HCT116 (cell line): Measurements from ENCODE around the gene SLC6A18. TPM values are rescaled to one million over a fixed set of nuclear protein-coding genes. Genes with fewer than 3 reads are reported as not detected.

ENCODE experiments used
- ATAC-seq: fragments of 200-7000 bp; cut with Tn5 transposase; 2 replicates; pipeline ENCODE4 v1.9.1; 2020; ENCODE audit warnings: mild to moderate bottlenecking, moderate library complexity
- BruUV-seq: library from RNA; stranded (reverse); fragments of 400-500 nt; replicated peaks from 2 replicates; lab custom pipeline; 2021; lab: Mats Ljungman, UMichigan
- CTCF ChIA-PET: fragments of 300-600 bp; sonication (Branson Sonifier 250); formaldehyde crosslinking; loops from one replicate; lab custom pipeline; 2021; ENCODE audit warnings: antibody characterized with exemption; lab: Charles Lee
- POLR2A ChIA-PET: fragments of 300-600, 350-600 bp; sonication (Branson Sonifier 250); formaldehyde crosslinking; loops from one replicate; lab custom pipeline; 2021; ENCODE audit warnings: antibody characterized with exemption; lab: Charles Lee
- RAD21 ChIA-PET, 2 experiments: fragments of 300-600 bp; sonication (Branson Sonifier 250); formaldehyde crosslinking; loops; one replicate each; lab custom pipeline; 2023; ENCODE audit warnings: low total read pairs in 2 of 2; ENCODE audit not compliant: uncharacterized antibody in 2 of 2, unreplicated experiment in 2 of 2, low non-redundant PET in 1 of 2; lab: Charles Lee
- DNase-seq: peaks from one replicate; pipeline ENCODE4 v3.0.0-alpha.2; 2010; ENCODE audit warnings: low read depth, low spot score
- H2AFZ ChIP-seq: fragments of 200-600 bp; shearing (Covaris generic), sonication (generic); 2 replicates; pipeline ENCODE4 v1.6.1; 2017; ENCODE audit warnings: low read depth, mixed run types, mixed read lengths, antibody characterized with exemption, low read length; ENCODE audit not compliant: poor library complexity, severe bottlenecking
- H3K27ac ChIP-seq: 2 replicates; pipeline ENCODE4 v1.5.1; 2012; ENCODE audit warnings: low read depth, low read length
- H3K27me3 ChIP-seq: fragments of 200-600 bp; sonication (generic); 2 replicates; pipeline ENCODE4 v1.6.1; 2016; ENCODE audit warnings: mixed run types, low read length, mixed read lengths; ENCODE audit not compliant: insufficient read depth
- H3K36me3 ChIP-seq, 2 experiments: fragments of 200-500 bp in 1 of 2; fragments of 200-600 bp in 1 of 2; sonication (Bioruptor generic) in 1 of 2; sonication (generic) in 1 of 2; 2 replicates each; pipeline versions ENCODE4 v1.5.1 to v1.6.1; 2014 to 2016; ENCODE audit warnings: low read length in 2 of 2, inconsistent platforms in 1 of 2, mixed read lengths in 1 of 2, mixed run types in 1 of 2; ENCODE audit not compliant: insufficient read depth in 2 of 2, control insufficient read depth in 1 of 2
- H3K4me1 ChIP-seq, 2 experiments: fragments of 200-600 bp in 1 of 2; sonication (generic) in 1 of 2; 2 replicates each; pipeline versions ENCODE4 v1.5.1 to v1.6.1; 2012 to 2017; ENCODE audit warnings: low read length in 2 of 2, inconsistent platforms in 1 of 2, mild to moderate bottlenecking in 1 of 2, mixed read lengths in 1 of 2, mixed run types in 1 of 2, moderate library complexity in 1 of 2; ENCODE audit not compliant: insufficient read depth in 2 of 2, control insufficient read depth in 1 of 2
- H3K4me2 ChIP-seq: fragments of 200-600 bp; sonication (generic); 2 replicates; pipeline ENCODE4 v1.6.1; 2017; ENCODE audit warnings: mixed run types, low read length, mixed read lengths
- H3K4me3 ChIP-seq, 2 experiments: fragments of 200-600 bp in 1 of 2; sonication (generic) in 1 of 2; replicated peaks in 1 of 2; 2 replicates each; pipeline ENCODE4 v1.5.1; 2011 to 2016; ENCODE audit warnings: low read length in 2 of 2, control low read depth in 1 of 2, low read depth in 1 of 2, mild to moderate bottlenecking in 1 of 2, mixed read lengths in 1 of 2, mixed run types in 1 of 2
- H3K79me2 ChIP-seq: fragments of 200-600 bp; sonication (generic); 2 replicates; pipeline ENCODE4 v1.6.1; 2017; ENCODE audit warnings: mild to moderate bottlenecking, mixed run types, low read length, moderate library complexity, mixed read lengths; ENCODE audit not compliant: insufficient read depth
- H3K9ac ChIP-seq: fragments of 200-600 bp; sonication (generic); 2 replicates; pipeline ENCODE4 v1.6.1; 2016; ENCODE audit warnings: low read length, mixed read lengths
- H3K9me2 ChIP-seq: fragments of 200-600 bp; sonication (generic), shearing (Covaris generic); 2 replicates; pipeline ENCODE4 v1.6.1; 2017; ENCODE audit warnings: mixed run types, mild to moderate bottlenecking, moderate library complexity; ENCODE audit not compliant: insufficient read depth
- H3K9me3 ChIP-seq, 2 experiments: fragments of 200-500 bp in 1 of 2; fragments of 200-600 bp in 1 of 2; sonication (Bioruptor generic) in 1 of 2; sonication (generic) in 1 of 2; 2 replicates each; pipeline ENCODE4 v1.6.1; 2014 to 2017; ENCODE audit warnings: low read length in 2 of 2, mixed read lengths in 2 of 2, inconsistent platforms in 1 of 2, low read depth in 1 of 2, mild to moderate bottlenecking in 1 of 2, mixed run types in 1 of 2, moderate library complexity in 1 of 2; ENCODE audit not compliant: control insufficient read depth in 1 of 2, insufficient read depth in 1 of 2
- H4K20me1 ChIP-seq: fragments of 200-600 bp; sonication (generic), shearing (Covaris generic); 2 replicates; pipeline ENCODE4 v1.6.1; 2017; ENCODE audit warnings: mixed run types, mild to moderate bottlenecking, moderate library complexity; ENCODE audit not compliant: insufficient read depth
- CBX3 ChIP-seq: IDR thresholded peaks from 2 replicates; pipeline ENCODE4 v1.6.1; 2012; ENCODE audit warnings: low read depth
- SIN3A ChIP-seq: IDR thresholded peaks from 2 replicates; pipeline ENCODE4 v1.6.1; 2012; ENCODE audit warnings: low read depth
- SRF ChIP-seq: IDR thresholded peaks from 2 replicates; pipeline ENCODE4 v1.6.1; 2012; ENCODE audit warnings: low read depth
- YY1 ChIP-seq: IDR thresholded peaks from 2 replicates; pipeline ENCODE4 v1.6.1; 2011; ENCODE audit warnings: low read length, low read depth, moderate library complexity, mild to moderate bottlenecking; ENCODE audit not compliant: insufficient replicate concordance; ENCODE audit errors: extremely low read depth
- ZFX ChIP-seq: fragments of 450-650 bp; IDR thresholded peaks from 2 replicates; pipeline ENCODE4 v1.6.1; 2017
- intact Hi-C: fragments of 100-400 bp; cut with micrococcal nuclease; formaldehyde crosslinking; loops from 2 replicates; pipeline ENCODE4 v1.10.0; 2022
- total RNA-seq: library from RNA; stranded (reverse); gene quantifications from one replicate; pipeline ENCODE4 v1.2.1, GENCODE V29; 2021; ENCODE audit not compliant: unreplicated experiment
- TF ChIP-seq, protein P1 (sequence below): IDR thresholded peaks from 2 replicates; pipeline ENCODE4 v1.6.1; 2012

The SLC6A18 gene
- total RNA-seq, 1 experiment from 2014 or later: not detected

DNA sequence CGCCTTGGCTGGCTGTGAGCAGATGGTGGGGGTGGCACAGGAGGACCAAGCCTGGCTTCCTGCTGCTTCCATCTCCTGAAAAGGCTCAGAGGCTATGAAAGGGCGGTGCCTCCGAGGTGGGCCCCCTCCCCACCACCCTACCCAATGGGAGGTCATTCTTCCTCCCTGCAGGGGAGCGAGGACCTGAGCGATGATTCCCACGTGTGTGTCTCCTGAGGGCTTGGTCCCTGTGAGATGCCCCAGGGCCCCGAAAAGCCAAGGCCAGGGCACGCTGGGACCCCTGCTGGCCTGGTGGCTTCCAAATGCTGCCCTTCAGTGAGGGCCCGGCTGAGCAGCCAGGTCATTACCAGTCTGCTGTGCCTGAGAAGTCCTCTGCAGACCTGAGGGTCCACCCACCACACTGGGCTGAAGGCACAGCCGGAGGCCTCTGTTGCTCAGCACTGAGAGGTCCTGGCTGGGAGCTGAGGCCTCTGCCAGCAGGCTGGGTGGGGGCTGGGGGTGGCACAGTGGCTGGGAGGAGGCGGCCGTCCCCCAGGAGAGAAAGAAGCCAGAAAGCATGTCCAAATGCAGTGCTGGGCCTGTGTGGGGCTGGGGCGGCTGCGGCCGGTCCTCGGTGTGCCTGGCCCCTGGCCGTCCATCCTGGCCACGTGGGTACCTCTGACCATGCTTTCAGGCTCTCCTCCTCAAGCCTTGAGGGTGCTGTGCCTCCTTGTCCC, 37.8 kb upstream of the SLC6A18 start:
- Histone ChIP-seq H3K9ac (no peak overlapping the region), H3K4me2 (no peak overlapping the region), H3K27ac (no peak overlapping the region), H3K4me3 (no peak overlapping the region), H2AFZ (no peak overlapping the region), H3K79me2 (no peaks in the 10 kb centered on the region), H3K36me3 (no peaks in the 10 kb centered on the region), H3K9me3 (no peaks in the 10 kb centered on the region), H3K4me1 (no peaks in the 10 kb centered on the region), H3K27me3 (no peaks in the 10 kb centered on the region), H3K9me2 (no peaks in the 10 kb centered on the region), H4K20me1 (no peaks in the 10 kb centered on the region)
- no TSS peak for BruUV-seq
- ATAC-seq: no peak
- TF ChIP-seq SRF (no peak), ZFX (no peak), CBX3 (no peak), SIN3A (no peak), YY1 (no peak)
- ChIA-PET RAD21 (no interaction called here), POLR2A (no interaction called here), CTCF (no interaction called here)
- intact Hi-C loops: no loop called here
- no peak for DNase-seq

GRCh38 chr5:1187950-1188334, 37.2 kb upstream of the SLC6A18 start:
- no peaks in the 10 kb centered on the region for H3K27me3 ChIP-seq
- ATAC-seq (no peak), DNase-seq (no peak)
- H3K36me3 ChIP-seq: no peaks in the 10 kb centered on the region
- POLR2A ChIA-PET: no interaction called here
- no peaks in the 10 kb centered on the region for H3K79me2 ChIP-seq
- TF ChIP-seq, protein P1, sequence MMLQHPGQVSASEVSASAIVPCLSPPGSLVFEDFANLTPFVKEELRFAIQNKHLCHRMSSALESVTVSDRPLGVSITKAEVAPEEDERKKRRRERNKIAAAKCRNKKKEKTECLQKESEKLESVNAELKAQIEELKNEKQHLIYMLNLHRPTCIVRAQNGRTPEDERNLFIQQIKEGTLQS: no peak
- no TSS peak for BruUV-seq
- H3K4me1 ChIP-seq: no peaks in the 10 kb centered on the region
- H2AFZ ChIP-seq: no peak overlapping the region
- no peak overlapping the region for H3K4me2 ChIP-seq
- no peaks in the 10 kb centered on the region for H3K9me2 ChIP-seq
- no peak overlapping the region for H3K9ac ChIP-seq
- intact Hi-C loops: no loop called here
- CTCF ChIA-PET: no interaction called here
- RAD21 ChIA-PET: no interaction called here
- H3K9me3 ChIP-seq: no peaks in the 10 kb centered on the region
- no peak overlapping the region for H3K4me3 ChIP-seq
- H4K20me1 ChIP-seq: no peaks in the 10 kb centered on the region
- no peak overlapping the region for H3K27ac ChIP-seq
